NCI-H2029 treated with DMSO at 0.1 percent for 48 hours (cell line): ENCODE results near the gene MAPK7.
A peak's percentile ranks its signal among the peaks of the same experiment; 100 is the strongest.
"Not testable (repeated sequence)": the region's sequence is repeated elsewhere in the genome, so short reads cannot be mapped to it uniquely, and the experiment has no call there.

Experiments
- DNase-seq: peaks from one replicate; lab custom pipeline; 2025; lab: John Stamatoyannopoulos, UW

MAPK7 gene

GRCh38 chr17:19343256-19343630 is 35.1 kb upstream of the MAPK7 start:
- no peak for DNase-seq

GRCh38 chr17:19343671-19344151 is 34.6 kb upstream of the MAPK7 start:
- DNase-seq: no peak

- no peak for DNase-seq
Observed at GRCh38 chr17:19344311-19345066, 33.8 kb upstream of the MAPK7 start.

- no peak for DNase-seq
Observed at GRCh38 chr17:19345067-19345460, 33.2 kb upstream of the MAPK7 start.

- no peak for DNase-seq
Observed at GRCh38 chr17:19345486-19346350, 32.6 kb upstream of the MAPK7 start.

- DNase-seq: no peak
Observed at GRCh38 chr17:19346351-19347255, 31.7 kb upstream of the MAPK7 start.

- DNase-seq: no peak
Observed at GRCh38 chr17:19347323-19348080, 30.8 kb upstream of the MAPK7 start.

- DNase-seq: no peak
Observed at GRCh38 chr17:19348081-19348650, 30.1 kb upstream of the MAPK7 start.

GRCh38 chr17:19348806-19349205 is 29.5 kb upstream of the MAPK7 start:
- no peak for DNase-seq

- not testable (repeated sequence) for DNase-seq
Observed at GRCh38 chr17:19353401-19353800, 24.9 kb upstream of the MAPK7 start.

GRCh38 chr17:19354748-19355147 is 23.6 kb upstream of the MAPK7 start:
- no peak for DNase-seq

GRCh38 chr17:19357351-19357750 is 20.9 kb upstream of the MAPK7 start:
- DNase-seq: no peak

- DNase-seq: no peak
Observed at GRCh38 chr17:19357761-19358160, 20.5 kb upstream of the MAPK7 start.

GRCh38 chr17:19359151-19359550 is 19.1 kb upstream of the MAPK7 start:
- DNase-seq: no peak

- DNase-seq: no peak
Observed at GRCh38 chr17:19359856-19360255, 18.4 kb upstream of the MAPK7 start.

- no peak for DNase-seq
Observed at GRCh38 chr17:19360772-19361171, 17.5 kb upstream of the MAPK7 start.

GRCh38 chr17:19361326-19361725 is 17.0 kb upstream of the MAPK7 start:
- DNase-seq: no peak

GRCh38 chr17:19361944-19362276 is 16.4 kb upstream of the MAPK7 start:
- DNase-seq: no peak

GRCh38 chr17:19362277-19363113 is 15.8 kb upstream of the MAPK7 start, which contains the start of gene B9D1:
B9D1 (minus strand) TSS chr17:19362723; CDS start chr17:19362569, 154 bp downstream.
- DNase-seq: peak; percentile 34

GRCh38 chr17:19363114-19363438 is 15.2 kb upstream of the MAPK7 start:
- no peak for DNase-seq
